Midbrain (tissue), 1 donor: ENCODE measurements around the gene POLN.
A peak's percentile ranks its signal among the peaks of the same experiment; 100 is the strongest.

Experiments used
- DNase-seq: peaks from one replicate; lab custom pipeline; 2025; lab: John Stamatoyannopoulos, UW

Gene POLN

GRCh38 chr4:2071252-2071911 is 170.5 kb downstream of the POLN start:
- peak; percentile 51 for DNase-seq

- DNase-seq = no peak
These were observed 171.3 kb downstream of the POLN start for GRCh38 chr4:2070421-2071251.

GRCh38 chr4:2069986-2070385 is 171.9 kb downstream of the POLN start:
- no peak for DNase-seq

- no peak for DNase-seq
These were observed 172.6 kb downstream of the POLN start for GRCh38 chr4:2069161-2069971.

- DNase-seq = no peak
These were observed 173.4 kb downstream of the POLN start for GRCh38 chr4:2068566-2068965.

- DNase-seq = no peak
These were observed 173.8 kb downstream of the POLN start for GRCh38 chr4:2068198-2068470.

- no peak for DNase-seq
These were observed 174.3 kb downstream of the POLN start for GRCh38 chr4:2067446-2068197.

GRCh38 chr4:2066571-2067445 is 175.1 kb downstream of the POLN start:
- DNase-seq = no peak

GRCh38 chr4:2066011-2066551 is 175.8 kb downstream of the POLN start:
- DNase-seq = no peak

- DNase-seq = no peak
These were observed 176.6 kb downstream of the POLN start for GRCh38 chr4:2065106-2065930.

- no peak for DNase-seq
These were observed 177.5 kb downstream of the POLN start for GRCh38 chr4:2064276-2064991.

GRCh38 chr4:2063557-2064275 is 178.2 kb downstream of the POLN start:
- no peak for DNase-seq

GRCh38 chr4:2062808-2063524 is 179.0 kb downstream of the POLN start:
- no peak for DNase-seq

GRCh38 chr4:2062168-2062807 is 179.6 kb downstream of the POLN start:
- no peak for DNase-seq

GRCh38 chr4:2061186-2062131 is 180.5 kb downstream of the POLN start:
- DNase-seq = no peak

GRCh38 chr4:2060611-2061185 is 181.2 kb downstream of the POLN start:
- DNase-seq = no peak
